ENCODE results near the gene GJA9. TPM values are rescaled to one million over a fixed set of nuclear protein-coding genes. Genes with fewer than 3 reads are reported as not detected.

GJA9 gene
- total RNA-seq, 1 experiment from 2014 or later, result not detected

- no peaks in the 10 kb centered on the region for H3K9me3 ChIP-seq (ENCODE audit: low read depth, low read length, poor library complexity, severe bottlenecking)
- no peak overlapping the region for H3K4me3 ChIP-seq (ENCODE audit: low read depth, low read length, poor library complexity, severe bottlenecking)
- intact Hi-C loops (cut with micrococcal nuclease; ENCODE audit: unreplicated experiment), result no loop called here
- no peak for DNase-seq (ENCODE audit: low spot score)
- H3K27ac ChIP-seq (ENCODE audit: low read depth, low read length, poor library complexity, severe bottlenecking), result no peak overlapping the region
- no peaks in the 10 kb centered on the region for H3K27me3 ChIP-seq (replicated peaks; ENCODE audit: insufficient read depth, low read depth, low read length, poor library complexity)
- no TSS peak for BruUV-seq (replicated peaks)
- H3K4me1 ChIP-seq (ENCODE audit: insufficient read depth, low read length, poor library complexity, severe bottlenecking), result peaks cover 6% of the 10 kb centered on the region
- CTCF ChIA-PET, result interaction anchor here (0.6 kb wide), 1 partner anchor 222 kb away, joined by 3 read pairs; no protein-coding TSS in a partner anchor
- POLR2A ChIA-PET (ENCODE audit: low non-redundant PET), result no interaction called here
- no peak for TF ChIP-seq EZH2 (IDR thresholded peaks at IDR 0.05; ENCODE audit: borderline replicate concordance, low read depth, low read length, poor library complexity, severe bottlenecking)
- no peak for TF ChIP-seq CTCF (conservative IDR thresholded peaks at IDR 0.05; ENCODE audit: low read depth, low read length)
- no peaks in the 10 kb centered on the region for H3K36me3 ChIP-seq (ENCODE audit: insufficient read depth, low read length, poor library complexity, severe bottlenecking)
Observed at GRCh38 chr1:38832370-38832734, 49.0 kb downstream of the GJA9 start.

GRCh38 chr1:38831731-38832369 is 49.5 kb downstream of the GJA9 start:
- no peak for TF ChIP-seq CTCF (conservative IDR thresholded peaks at IDR 0.05; ENCODE audit: low read depth, low read length)
- no peak for TF ChIP-seq EZH2 (IDR thresholded peaks at IDR 0.05; ENCODE audit: borderline replicate concordance, low read depth, low read length, poor library complexity, severe bottlenecking)
- intact Hi-C loops (cut with micrococcal nuclease; ENCODE audit: unreplicated experiment), result no loop called here
- H3K27me3 ChIP-seq (replicated peaks; ENCODE audit: insufficient read depth, low read depth, low read length, poor library complexity), result no peaks in the 10 kb centered on the region
- CTCF ChIA-PET, result interaction anchor here (0.6 kb wide), 1 partner anchor 221 kb away, joined by 3 read pairs; no protein-coding TSS in a partner anchor
- no peak for DNase-seq (ENCODE audit: low spot score)
- no peaks in the 10 kb centered on the region for H3K9me3 ChIP-seq (ENCODE audit: low read depth, low read length, poor library complexity, severe bottlenecking)
- peaks cover 6% of the 10 kb centered on the region for H3K4me1 ChIP-seq (ENCODE audit: insufficient read depth, low read length, poor library complexity, severe bottlenecking)
- POLR2A ChIA-PET (ENCODE audit: low non-redundant PET), result no interaction called here
- H3K27ac ChIP-seq (ENCODE audit: low read depth, low read length, poor library complexity, severe bottlenecking), result no peak overlapping the region
- H3K36me3 ChIP-seq (ENCODE audit: insufficient read depth, low read length, poor library complexity, severe bottlenecking), result no peaks in the 10 kb centered on the region
- no peak overlapping the region for H3K4me3 ChIP-seq (ENCODE audit: low read depth, low read length, poor library complexity, severe bottlenecking)
- BruUV-seq (replicated peaks), result no TSS peak

- intact Hi-C loops (cut with micrococcal nuclease; ENCODE audit: unreplicated experiment), result no loop called here
- no peak overlapping the region for H3K27ac ChIP-seq (ENCODE audit: low read depth, low read length, poor library complexity, severe bottlenecking)
- ChIA-PET POLR2A (ENCODE audit: low non-redundant PET) (no interaction called here), CTCF (no interaction called here)
- no TSS peak for BruUV-seq (replicated peaks)
- no peaks in the 10 kb centered on the region for H3K36me3 ChIP-seq (ENCODE audit: insufficient read depth, low read length, poor library complexity, severe bottlenecking)
- no peak overlapping the region for H3K4me3 ChIP-seq (ENCODE audit: low read depth, low read length, poor library complexity, severe bottlenecking)
- H3K4me1 ChIP-seq (ENCODE audit: insufficient read depth, low read length, poor library complexity, severe bottlenecking), result peaks cover 11% of the 10 kb centered on the region
- TF ChIP-seq EZH2 (IDR thresholded peaks at IDR 0.05; ENCODE audit: borderline replicate concordance, low read depth, low read length, poor library complexity, severe bottlenecking) (no peak), CTCF (conservative IDR thresholded peaks at IDR 0.05; ENCODE audit: low read depth, low read length) (no peak)
- no peak for DNase-seq (ENCODE audit: low spot score)
- no peaks in the 10 kb centered on the region for H3K27me3 ChIP-seq (replicated peaks; ENCODE audit: insufficient read depth, low read depth, low read length, poor library complexity)
- H3K9me3 ChIP-seq (ENCODE audit: low read depth, low read length, poor library complexity, severe bottlenecking), result no peaks in the 10 kb centered on the region
Observed at GRCh38 chr1:38829368-38829767, 52.0 kb downstream of the GJA9 start.
